Large intestine (tissue), 3 donors: Measurements from ENCODE around the gene GAL. TPM values are rescaled to one million over a fixed set of nuclear protein-coding genes. Genes with fewer than 3 reads are reported as not detected.

ENCODE experiments used
- DNase-seq, 2 donors: peaks; one replicate each; pipeline versions ENCODE4 v3.0.0 to v3.0.0-alpha.2; 2013
- H3K27ac ChIP-seq: one replicate; pipeline ENCODE4 v1.5.1; 2013; ENCODE audit warnings: low read length
- H3K27me3 ChIP-seq: 2 replicates; pipeline ENCODE4 v1.6.1; 2013; ENCODE audit warnings: low read length; ENCODE audit not compliant: control insufficient read depth, insufficient read depth
- H3K36me3 ChIP-seq: 2 replicates; pipeline ENCODE4 v1.6.1; 2013; ENCODE audit warnings: low read length; ENCODE audit not compliant: control insufficient read depth, insufficient read depth
- H3K4me1 ChIP-seq: one replicate; pipeline ENCODE4 v1.6.1; 2013; ENCODE audit warnings: low read length; ENCODE audit not compliant: control insufficient read depth, insufficient read depth
- H3K4me3 ChIP-seq: one replicate; pipeline ENCODE4 v1.5.1; 2013; ENCODE audit warnings: low read length
- H3K9me3 ChIP-seq: one replicate; pipeline ENCODE4 v1.6.1; 2013; ENCODE audit warnings: mild to moderate bottlenecking, low read depth, low read length, moderate library complexity; ENCODE audit not compliant: control insufficient read depth
- WGBS: methylation state at CpG from one replicate; pipeline ENCODE4 v1.1.5; 2013; ENCODE audit warnings: low lambda C conversion rate; ENCODE audit not compliant: insufficient coverage; 5-methylcytosine and 5-hydroxymethylcytosine counted together
- polyA plus RNA-seq: library from polyadenylated mRNA; unstranded; fragments of 120-200 nt; gene quantifications from one replicate; pipeline ENCODE4 v1.2.1, GENCODE V29; 2013

GAL gene
- polyA plus RNA-seq, 1 donor, result 31.8 TPM

DNA sequence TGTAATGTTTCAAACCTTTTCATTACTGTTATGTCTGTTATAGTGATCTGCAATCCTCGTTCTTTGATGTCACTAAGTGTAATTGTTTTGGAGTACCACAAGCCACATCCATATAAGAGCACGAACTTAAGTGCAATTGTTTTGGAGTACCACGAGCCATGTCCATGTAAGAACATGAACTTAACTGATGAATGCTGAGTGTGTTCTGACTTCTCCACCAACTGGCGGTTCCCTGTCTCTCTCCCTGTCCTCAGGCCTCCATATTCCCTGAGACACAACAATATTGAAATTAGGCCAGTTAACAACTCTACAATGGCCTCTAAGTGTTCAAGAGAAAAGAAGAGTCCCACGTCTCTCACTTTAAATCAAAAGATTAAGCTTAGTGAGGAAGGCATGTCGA, 43.4 kb downstream of the GAL start:
- Histone ChIP-seq H3K4me1 (no peaks in the 10 kb centered on the region), H3K9me3 (no peaks in the 10 kb centered on the region), H3K27ac (no peak overlapping the region), H3K4me3 (no peak overlapping the region), H3K27me3 (no peaks in the 10 kb centered on the region), H3K36me3 (no peaks in the 10 kb centered on the region)
- WGBS, result no CpG with 5 or more reads among the region's 6 CpGs
- no peak for DNase-seq

- no peak for DNase-seq
- WGBS, result 100% methylated on average over 3 of the region's 7 CpGs
- Histone ChIP-seq H3K36me3 (no peaks in the 10 kb centered on the region), H3K27ac (no peak overlapping the region), H3K4me1 (no peaks in the 10 kb centered on the region), H3K27me3 (no peaks in the 10 kb centered on the region), H3K4me3 (no peak overlapping the region), H3K9me3 (no peaks in the 10 kb centered on the region)
Measured at GRCh38 chr11:68734111-68734510, 49.8 kb downstream of the GAL start.

GRCh38 chr11:68735125-68735524, 50.8 kb downstream of the GAL start:
- no peaks in the 10 kb centered on the region for H3K27me3 ChIP-seq
- H3K4me1 ChIP-seq, result no peaks in the 10 kb centered on the region
- H3K27ac ChIP-seq, result no peak overlapping the region
- H3K36me3 ChIP-seq, result no peaks in the 10 kb centered on the region
- no peak for DNase-seq
- no peaks in the 10 kb centered on the region for H3K9me3 ChIP-seq
- no CpG with 5 or more reads among the region's 6 CpGs for WGBS
- no peak overlapping the region for H3K4me3 ChIP-seq

- DNase-seq, result no peak
- Histone ChIP-seq H3K36me3 (no peaks in the 10 kb centered on the region), H3K27ac (no peak overlapping the region), H3K4me3 (no peak overlapping the region), H3K4me1 (no peaks in the 10 kb centered on the region), H3K27me3 (no peaks in the 10 kb centered on the region), H3K9me3 (no peaks in the 10 kb centered on the region)
- no CpG with 5 or more reads among the region's 6 CpGs for WGBS
Measured at GRCh38 chr11:68735646-68736045, 51.3 kb downstream of the GAL start.

Other genes starting within 250 kb of the GAL start
- 70.5 TPM for gene PPP6R3, start 223.8 kb upstream of the GAL start, polyA plus RNA-seq
- gene TESMIN, start 67.0 kb downstream of the GAL start, polyA plus RNA-seq, result 10.0 TPM
- 41.5 TPM for gene CPT1A, start 157.4 kb downstream of the GAL start, polyA plus RNA-seq
- 71.8 TPM for gene MRPL21, start 219.3 kb downstream of the GAL start, polyA plus RNA-seq
- 19.9 TPM for gene IGHMBP2, start 219.3 kb downstream of the GAL start, polyA plus RNA-seq